GM21360 (cell line): ENCODE results near the gene ESYT1.

Experiments used
- ATAC-seq: cut with Tn5 transposase; IDR thresholded peaks from one replicate; pipeline ENCODE4 v1.9.1; 2021; ENCODE audit warnings: mild to moderate bottlenecking, moderate library complexity; ENCODE audit not compliant: unreplicated experiment

ESYT1 gene

GRCh38 chr12:56172839-56173238 lies 44.8 kb downstream of the ESYT1 start:
- no peak for ATAC-seq

DNA sequence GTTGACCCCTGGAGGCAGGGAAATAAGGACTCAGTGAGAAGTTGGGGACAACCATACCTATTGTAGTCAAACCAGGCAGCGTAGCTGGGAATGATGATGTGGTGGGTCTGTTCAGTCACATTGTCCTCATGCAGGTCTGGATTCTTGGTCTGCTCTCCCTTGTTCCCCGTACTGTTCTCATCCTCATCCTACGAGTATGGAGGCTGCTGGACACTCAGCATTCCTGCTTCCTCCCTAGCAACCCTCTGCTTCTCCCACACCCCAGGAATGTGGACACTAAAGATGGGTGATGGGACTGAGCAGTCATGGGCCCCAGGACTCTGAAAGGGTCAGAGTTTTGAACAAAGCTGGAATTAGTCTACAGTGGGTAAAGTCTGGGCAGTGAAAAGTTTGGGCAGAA lies 50.3 kb downstream of the ESYT1 start:
- no peak for ATAC-seq

DNA sequence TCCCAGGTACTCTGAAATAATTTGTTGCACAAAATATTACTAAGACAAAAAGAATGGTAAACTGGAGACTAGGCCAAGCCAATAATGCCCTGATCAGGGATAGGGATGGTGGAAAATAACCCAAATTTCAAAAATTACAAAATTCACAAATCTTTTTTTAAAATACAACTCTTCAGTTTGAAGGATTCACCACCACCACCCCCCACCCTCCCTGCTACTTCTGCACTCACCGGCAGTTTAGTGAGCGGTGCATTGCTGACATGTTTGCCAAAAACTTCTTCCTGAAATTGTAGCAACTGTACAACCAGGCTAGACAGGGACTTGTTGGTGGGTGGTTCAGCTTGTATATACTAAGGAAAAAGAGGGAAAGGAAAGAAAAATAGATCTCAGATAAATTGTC lies 58.9 kb downstream of the ESYT1 start:
- ATAC-seq, result no peak

DNA sequence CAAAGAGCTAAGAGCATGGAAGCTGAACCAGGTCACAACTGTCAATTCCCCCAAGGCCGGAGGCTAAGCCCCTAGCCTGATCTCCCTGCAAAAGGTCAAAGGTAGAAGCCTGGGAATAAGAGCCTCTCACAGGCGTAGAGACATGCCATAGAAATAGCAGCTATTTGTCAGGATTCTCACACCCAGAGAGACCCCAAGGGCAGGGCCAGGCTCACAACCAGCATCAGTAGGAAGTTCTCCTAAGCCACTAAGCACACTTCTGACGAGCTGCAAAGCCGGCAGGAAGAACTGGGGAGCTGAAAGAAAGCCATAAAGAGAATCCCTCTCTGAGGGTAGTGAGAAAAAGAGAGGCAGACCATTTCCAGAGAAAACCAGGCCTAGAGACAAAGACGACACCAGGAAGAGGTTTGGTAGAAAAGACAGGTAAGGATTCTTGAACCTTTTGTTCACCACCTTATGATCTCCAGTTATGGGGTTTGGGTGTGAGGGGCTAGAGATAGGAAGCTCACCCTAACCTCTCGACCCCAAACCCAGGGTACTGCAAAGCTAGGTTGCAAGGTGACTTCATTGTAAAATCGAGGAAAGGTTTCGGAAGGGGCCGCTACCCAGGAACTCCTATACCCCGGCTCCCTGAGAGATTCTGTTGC lies 60.2 kb downstream of the ESYT1 start:
- ATAC-seq, result no peak

GRCh38 chr12:56188778-56189098 lies 60.7 kb downstream of the ESYT1 start:
- no peak for ATAC-seq

DNA sequence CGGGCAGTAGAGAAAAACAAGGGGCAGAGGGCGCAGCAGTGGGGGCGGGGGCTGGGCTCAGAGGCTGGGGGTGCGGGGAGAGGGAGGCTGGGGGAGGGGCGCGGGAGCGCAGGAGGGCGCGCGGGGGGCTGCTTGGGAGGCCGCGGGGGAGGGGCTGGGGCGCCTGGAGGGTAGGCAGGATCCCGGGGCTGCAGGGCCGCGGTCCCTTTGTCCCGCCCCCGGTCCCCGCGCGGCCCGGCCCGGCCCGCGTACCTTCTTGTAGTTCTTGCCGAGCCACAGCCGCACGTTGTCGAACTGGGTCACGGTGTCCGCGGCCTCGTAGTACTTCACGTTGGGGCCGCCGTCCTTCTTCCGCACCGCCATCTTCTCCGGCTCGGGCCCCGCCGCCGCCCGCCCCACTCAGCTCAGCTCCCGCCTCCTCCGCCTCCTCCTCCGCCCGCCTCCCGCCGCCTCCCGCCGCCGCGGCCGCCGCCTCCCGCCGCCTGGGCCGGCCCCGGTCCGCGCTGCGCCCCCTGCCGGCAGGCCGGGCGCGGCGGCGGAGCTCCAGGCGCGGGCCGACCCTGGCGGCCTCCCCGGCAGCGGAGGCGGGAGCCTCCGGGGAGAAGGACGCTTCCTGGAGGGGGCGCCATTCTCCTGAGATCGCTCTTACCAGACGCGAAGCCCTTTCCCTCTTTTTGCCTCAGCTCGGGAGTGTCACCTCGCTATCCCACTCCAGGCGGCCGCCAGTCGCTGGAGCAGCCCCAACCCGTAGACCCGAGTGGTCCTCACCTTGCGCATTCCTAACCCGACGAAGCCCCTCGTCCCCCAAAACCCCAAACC lies 61.2 kb downstream of the ESYT1 start, which contains the start of gene SMARCC2:
SMARCC2 (minus strand) TSS at position 385 of the 819 bp plus-strand sequence; CDS start at position 363, 22 bp downstream.
- ATAC-seq, result peak; percentile 66

DNA sequence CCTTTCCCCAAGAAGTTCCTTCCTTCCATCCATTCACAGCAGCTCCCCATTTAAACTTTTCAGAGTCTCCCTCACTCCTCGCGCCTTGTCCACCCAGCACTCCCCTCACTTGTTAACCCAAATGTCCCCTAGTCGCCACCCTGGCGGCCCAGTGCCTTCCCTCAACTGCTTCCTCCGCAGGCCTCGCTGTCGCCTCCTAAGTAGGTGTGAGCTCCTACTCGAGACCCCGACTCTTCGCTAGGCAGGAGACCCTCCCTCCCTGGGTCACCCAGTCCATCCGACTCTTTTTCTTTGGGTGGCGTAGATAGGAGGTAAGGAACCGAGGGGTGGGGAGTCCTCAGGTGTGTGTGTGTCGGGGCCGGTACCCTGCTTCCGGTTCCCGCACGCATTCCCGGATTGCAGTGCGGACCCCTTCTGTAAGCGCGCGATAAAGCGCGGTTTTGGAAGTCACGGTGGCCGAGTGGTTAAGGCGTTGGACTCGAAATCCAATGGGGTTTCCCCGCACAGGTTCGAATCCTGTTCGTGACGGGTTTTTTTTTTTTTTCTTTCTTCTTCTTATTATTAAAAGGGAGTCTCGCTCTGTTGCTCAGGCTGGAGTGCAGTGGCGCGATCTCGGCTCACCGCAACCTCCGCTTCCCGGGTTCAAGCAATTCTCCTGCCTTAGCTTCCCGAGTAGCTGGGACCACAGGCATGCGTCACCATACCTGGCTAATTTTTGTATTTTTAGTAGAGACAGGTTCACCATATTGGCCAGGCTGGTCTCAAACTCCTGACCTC lies 62.0 kb downstream of the ESYT1 start:
- peak; percentile 36 for ATAC-seq

DNA sequence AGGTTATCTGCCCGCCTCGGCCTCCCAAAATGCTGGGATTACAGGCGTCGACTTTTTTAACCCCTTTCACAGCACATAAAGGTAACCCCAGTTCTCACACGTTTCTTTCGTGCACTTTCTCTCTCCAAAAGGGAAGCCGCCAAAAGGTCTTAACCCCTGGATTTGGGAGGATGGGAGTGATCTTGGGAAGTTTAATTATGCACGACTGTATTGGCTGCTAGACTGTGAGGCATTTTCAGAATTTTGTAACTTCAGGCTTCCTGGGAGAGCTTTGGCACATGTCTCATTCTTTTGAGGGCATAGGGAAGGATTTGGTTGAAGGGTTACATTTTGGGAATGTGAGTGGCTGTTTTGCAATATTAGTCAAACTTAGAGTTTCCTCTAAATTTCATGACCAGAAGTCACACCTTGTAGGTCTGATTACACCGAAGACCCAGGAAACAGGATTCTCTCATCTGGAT lies 62.7 kb downstream of the ESYT1 start:
- no peak for ATAC-seq

DNA sequence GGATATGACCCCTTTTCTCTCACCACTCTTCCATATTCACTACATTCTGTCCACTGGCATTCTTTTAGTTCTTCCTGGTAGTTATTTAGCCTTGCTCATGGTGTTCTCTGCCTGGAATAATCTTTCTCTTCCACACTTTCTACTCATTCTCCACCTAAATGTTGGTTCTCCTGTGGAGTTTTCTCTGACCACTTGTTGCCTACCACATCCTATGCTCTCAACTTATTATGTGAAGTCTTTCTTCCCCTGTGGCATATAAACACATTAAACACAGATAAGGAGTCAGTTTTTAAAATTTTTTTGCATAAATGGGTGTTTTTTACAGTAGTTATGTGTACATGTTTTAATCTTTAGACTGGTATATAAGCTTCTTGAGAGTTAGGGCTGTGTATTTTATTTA lies 64.5 kb downstream of the ESYT1 start:
- no peak for ATAC-seq

DNA sequence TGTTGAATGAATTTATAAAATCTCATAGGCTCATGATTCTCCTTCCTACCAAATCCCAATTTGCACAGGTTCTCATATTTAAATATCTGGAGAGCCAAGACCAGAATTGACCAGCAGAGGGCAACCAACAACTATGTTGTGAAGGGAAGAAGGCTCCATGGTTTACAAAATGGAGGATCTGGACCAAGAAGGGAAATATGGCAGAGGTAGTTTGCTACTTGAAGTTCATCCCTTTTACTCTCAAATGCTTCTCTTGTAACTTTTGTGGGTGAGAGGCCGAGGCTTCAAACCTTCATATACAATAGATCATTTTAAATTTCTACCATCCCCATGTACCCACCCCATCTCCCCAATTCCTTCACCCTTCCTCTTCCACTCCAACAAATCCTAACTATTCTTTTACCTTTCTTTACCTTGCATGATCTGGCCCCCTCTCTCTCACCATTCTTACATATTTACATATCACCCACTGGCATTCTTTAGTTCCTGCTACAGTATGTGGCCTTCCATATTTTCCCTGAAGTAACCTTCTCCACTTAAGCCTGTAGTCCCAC lies 65.0 kb downstream of the ESYT1 start:
- no peak for ATAC-seq
